Amniotic stem cell (primary cell): ENCODE measurements around the gene AGXT.

Experiments used
- DNase-seq: peaks from one replicate; lab custom pipeline; 2025; lab: John Stamatoyannopoulos, UW

AGXT gene

GRCh38 chr2:240885566-240885965 is 16.9 kb downstream of the AGXT start:
- DNase-seq = no peak

GRCh38 chr2:240886023-240886565 is 17.5 kb downstream of the AGXT start:
- no peak for DNase-seq

- DNase-seq = no peak
Measured at GRCh38 chr2:240886678-240887609, 18.3 kb downstream of the AGXT start.

- no peak for DNase-seq
Measured at GRCh38 chr2:240887631-240888030, 19.0 kb downstream of the AGXT start.

DNA sequence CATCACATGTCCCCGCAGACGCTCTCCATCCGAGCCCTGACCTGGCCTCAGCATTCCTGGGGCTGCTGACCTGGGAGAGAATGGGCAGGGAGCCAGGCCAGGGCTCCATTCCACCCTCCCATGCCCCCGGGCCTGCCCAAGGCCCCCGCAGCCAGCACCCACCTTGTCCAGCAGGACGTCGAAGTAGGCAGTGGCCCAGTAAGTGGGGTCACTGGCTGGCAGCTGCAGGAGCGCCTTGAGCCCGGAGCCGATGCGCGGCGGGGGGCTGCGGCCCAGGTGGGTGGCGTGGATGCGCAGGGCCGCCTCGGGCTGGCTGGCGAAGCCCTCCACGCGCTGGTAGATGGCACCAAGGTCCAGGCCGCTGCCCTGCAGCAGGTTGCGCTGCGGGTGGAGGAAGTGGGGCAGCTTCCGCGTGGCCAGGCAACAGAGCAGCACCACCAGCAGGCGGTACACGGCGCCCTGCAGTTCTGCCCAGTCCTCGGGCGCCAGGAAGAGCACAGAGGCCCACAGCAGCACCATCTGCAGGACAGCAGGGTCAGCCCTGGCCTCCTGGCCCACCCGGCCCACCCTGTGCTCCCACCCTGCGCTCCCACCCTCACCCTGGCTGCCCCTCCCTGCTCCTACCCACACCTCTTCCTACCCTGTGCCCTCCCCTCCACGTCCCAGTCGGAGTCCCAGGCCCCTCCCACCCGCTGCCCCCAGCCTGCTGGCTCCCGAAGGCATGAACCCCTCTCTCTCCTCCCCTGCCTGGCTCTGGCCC is 19.7 kb downstream of the AGXT start:
- DNase-seq = no peak

- no peak for DNase-seq
Measured at GRCh38 chr2:240888890-240889573, 20.4 kb downstream of the AGXT start.

GRCh38 chr2:240889601-240890560 is 21.3 kb downstream of the AGXT start:
- no peak for DNase-seq

DNA sequence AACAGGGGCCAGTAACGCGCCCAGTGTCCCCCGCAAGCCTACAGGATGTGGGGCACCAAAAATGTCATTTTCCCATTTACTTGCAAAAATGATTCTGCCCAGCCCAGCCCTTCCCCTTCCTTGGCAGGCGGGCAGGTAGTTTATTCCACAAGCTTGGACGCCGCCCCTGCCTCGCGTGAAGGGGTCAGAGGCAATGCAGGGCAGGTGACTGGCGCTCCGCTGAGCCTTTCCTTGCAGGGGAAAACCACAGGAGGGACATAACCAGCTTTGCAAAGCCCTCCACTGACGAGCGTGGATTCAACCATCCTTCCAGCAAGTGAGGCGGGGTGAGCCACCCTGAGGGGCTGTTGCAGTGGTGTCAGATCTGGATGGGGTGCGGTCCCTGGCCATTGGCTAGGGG is 22.1 kb downstream of the AGXT start:
- DNase-seq = no peak

- no peak for DNase-seq
Measured at GRCh38 chr2:240891492-240892340, 23.1 kb downstream of the AGXT start.

GRCh38 chr2:240892356-240892755 is 23.7 kb downstream of the AGXT start:
- no peak for DNase-seq

GRCh38 chr2:240892925-240893324 is 24.3 kb downstream of the AGXT start:
- DNase-seq = no peak

GRCh38 chr2:240893363-240893844 is 24.8 kb downstream of the AGXT start:
- no peak for DNase-seq

- DNase-seq = no peak
Measured at GRCh38 chr2:240894006-240894405, 25.4 kb downstream of the AGXT start.

GRCh38 chr2:240894836-240895558 is 26.4 kb downstream of the AGXT start:
- no peak for DNase-seq

GRCh38 chr2:240895656-240896388 is 27.2 kb downstream of the AGXT start, which contains the start of gene MAB21L4:
Gene MAB21L4 (minus strand): TSS chr2:240896156. CDS start chr2:240895997, 159 bp downstream.
- no peak for DNase-seq

GRCh38 chr2:240896394-240896793 is 27.8 kb downstream of the AGXT start:
- no peak for DNase-seq

DNA sequence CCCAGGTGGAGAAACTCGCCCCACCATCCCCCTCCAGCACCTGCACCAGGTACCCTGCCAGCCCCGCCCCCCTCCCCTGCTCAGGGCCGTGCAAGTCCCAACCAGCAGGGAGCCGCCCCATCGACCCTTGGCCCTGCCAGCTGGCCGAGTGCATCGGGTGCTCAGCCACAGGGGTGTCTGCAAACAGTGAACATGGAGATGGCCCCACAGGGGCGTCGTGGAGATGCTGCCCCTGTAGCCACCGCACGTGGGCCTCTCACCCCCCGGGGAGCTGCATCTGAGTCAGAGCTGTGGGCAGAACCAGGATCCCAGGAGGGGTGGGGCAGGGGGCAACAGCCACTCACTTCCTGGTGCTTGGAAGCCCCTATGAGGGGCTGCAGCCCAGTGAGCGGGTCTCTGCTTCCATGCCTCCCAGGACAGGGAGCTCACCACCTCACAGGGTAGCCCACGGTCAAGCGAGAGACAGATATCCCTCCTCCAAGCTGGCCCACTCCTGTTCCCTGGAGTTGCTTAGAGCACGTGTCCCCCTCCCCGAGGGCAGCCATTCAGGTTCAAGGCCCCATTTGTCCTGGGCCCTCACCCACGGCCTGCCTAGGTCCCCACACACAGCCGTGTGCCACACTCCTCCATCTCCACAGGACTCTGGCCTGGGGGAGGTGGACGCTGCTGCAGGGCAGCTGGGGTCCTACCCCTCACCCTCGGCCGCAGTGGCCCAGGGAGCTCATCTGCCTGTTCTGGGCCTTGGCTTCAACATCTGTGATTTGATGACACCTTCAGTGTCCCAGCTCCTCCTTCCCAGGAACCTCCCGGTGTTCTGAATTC is 28.5 kb downstream of the AGXT start:
- no peak for DNase-seq
